HG02840 (cell line): ENCODE measurements around the gene MVB12A.

Experiments used
- ATAC-seq: cut with Tn5 transposase; IDR thresholded peaks from one replicate; pipeline ENCODE4 v1.9.1; 2021; ENCODE audit warnings: mild to moderate bottlenecking, moderate library complexity, moderate number of reproducible peaks; ENCODE audit not compliant: unreplicated experiment, low FRiP score

MVB12A gene

GRCh38 chr19:17441241-17442021 is 21.6 kb downstream of the MVB12A start:
- ATAC-seq: no peak

DNA sequence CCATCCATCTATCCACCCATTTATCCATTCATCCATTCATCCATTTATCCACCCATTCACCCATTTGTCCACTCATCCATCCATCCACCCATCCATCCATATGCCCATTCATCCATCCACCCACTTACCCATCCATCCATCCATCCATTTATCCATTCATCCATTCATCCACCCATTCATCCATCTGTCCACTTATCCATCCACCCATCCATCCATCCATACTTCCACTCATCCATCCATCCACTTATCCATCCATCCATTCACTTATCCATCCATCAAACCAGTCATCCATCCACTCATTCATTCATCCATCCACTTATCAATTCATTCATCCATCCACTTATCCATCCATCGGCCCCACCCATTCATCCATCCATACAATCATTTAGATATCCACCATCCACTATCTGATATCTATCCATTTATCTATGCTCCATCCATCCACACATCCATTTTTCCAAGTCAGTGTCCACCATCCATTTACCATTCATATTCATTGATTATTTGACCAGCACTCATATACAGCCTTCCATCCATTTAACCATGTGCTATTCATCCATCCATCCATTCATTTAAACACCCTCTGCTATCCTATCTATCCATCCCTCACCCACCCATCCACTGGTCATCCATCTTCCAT is 25.8 kb downstream of the MVB12A start:
- no peak for ATAC-seq

DNA sequence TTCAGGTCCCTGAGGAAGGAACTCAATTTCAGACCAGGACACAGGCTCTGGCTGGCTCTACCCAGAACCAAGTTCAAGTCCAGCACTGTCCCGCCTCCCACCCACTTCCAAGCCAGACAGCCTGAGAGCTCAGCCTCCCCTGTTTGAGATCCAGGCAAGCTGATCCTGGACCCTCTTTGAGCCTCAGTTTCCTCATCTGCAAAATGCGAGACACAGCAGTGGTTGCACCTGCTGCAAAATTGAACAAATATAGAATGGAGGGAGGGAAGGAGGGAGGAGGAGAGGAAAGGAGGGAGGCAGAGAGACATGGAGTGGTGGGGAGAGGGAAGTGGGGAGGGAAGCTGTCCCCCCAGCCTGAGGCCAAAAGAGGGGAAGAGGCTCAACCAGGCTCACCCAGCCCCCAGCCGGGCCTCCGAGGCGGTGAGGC is 27.9 kb downstream of the MVB12A start:
- ATAC-seq: no peak

GRCh38 chr19:17448131-17448967 is 28.5 kb downstream of the MVB12A start, which contains the start of gene TMEM221:
TSS of gene TMEM221 (minus strand) at chr19:17448668. CDS start at chr19:17448462, 206 bp downstream.
- ATAC-seq: no peak

DNA sequence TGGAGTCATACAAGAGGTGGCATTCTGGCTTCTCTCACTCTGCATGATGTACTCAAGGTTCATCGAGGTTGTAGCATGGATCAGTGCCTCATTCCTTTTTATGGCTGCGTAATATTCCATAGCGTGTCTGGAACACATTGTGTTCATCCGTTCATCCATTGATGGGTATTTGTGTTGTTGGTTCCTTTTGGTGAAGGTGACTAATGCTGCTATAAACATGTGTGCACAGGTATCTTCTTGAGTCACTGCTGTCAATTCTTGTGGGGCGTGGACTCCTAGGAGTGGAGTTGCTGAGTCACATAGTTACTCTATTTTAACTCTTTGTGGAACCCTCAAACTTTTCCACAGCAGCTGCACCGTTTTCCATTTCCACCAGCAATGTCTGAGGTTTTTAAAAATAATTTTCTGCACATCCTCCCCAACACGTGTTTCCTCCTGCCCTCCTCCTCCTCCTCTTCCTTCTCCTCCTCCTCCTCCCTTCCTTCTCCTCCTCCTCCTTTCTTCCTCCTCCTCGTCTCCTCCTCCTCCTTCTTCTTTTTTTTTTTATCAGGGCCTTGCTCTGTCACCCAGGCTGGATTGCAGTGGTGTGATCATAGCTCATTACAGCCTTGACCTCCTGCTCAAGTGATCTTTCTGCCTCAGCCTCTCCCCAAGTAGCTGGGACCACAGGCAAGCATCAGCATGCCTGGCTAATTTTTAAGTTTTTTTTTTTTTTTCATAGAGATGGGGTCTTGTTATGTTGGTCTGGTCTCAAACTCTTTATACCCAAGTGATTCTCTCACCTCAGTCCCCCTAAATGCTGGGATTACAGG is 30.6 kb downstream of the MVB12A start:
- no peak for ATAC-seq

DNA sequence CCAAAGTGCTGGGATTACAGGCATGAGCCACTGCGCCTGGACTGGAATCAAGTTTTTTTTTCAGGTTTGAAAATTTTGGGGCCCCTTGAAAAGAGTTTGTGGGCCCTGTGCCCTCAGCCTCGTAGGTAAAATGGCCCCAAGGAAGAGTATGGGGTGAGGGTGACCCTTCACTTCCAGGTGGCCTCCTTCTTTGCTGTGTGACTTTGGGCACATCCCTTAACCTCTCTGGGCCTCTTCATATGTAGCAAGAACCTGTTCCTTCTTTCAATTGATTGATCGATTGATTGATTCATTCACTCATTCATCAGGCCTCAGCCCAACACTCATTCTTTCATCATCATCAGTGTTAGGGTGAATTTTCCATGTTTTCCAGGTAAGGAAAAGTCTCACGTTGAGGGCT is 32.0 kb downstream of the MVB12A start:
- ATAC-seq: no peak

DNA sequence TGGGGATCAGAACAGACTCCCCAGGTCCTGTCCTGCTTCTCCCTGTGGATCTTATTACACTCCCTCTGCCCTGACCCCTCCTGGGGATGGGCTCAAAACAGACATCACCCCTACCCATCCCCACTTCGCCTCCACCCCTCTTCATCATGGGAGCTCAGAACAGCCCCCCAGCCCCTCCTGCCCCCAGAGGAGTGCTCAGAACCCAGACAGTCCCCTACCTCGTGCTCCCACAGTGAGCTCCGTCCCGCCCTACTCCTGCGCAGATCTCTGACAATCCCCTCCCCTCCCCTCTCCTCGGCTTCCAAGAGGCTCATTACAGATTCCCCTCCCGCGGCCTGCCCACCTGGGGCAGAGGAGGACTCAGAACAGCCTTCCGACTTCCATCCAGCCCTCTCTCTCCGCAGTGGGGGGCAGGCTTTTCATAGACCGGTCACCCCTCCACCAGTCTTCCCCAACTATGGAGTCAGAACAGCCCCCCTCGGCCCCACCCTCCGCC is 34.8 kb downstream of the MVB12A start:
- ATAC-seq: no peak

GRCh38 chr19:17455308-17456123 is 35.7 kb downstream of the MVB12A start:
- no peak for ATAC-seq

- no peak for ATAC-seq
These were observed 36.3 kb downstream of the MVB12A start for GRCh38 chr19:17456127-17456526.

DNA sequence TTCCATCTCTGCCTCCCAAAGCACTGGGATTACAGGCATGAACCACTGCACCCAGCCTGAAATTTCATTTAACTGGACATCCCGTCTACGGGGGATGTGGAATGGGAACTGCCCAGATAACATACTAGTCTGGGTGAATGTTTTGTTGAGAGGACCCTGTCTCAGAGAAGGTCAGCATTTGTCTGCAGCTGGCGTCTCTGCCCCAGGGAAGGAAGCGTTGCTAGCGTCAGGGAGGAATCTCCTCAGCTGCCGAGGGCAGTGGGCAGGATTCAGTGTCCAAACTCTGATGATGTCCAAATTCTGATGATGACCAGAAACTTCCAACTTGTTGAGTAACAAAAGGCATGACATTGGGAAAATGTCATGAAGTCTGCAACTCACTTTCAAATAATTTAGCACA is 37.8 kb downstream of the MVB12A start:
- no peak for ATAC-seq

- no peak for ATAC-seq
These were observed 39.1 kb downstream of the MVB12A start for GRCh38 chr19:17458970-17459369.

- ATAC-seq: no peak
These were observed 40.8 kb downstream of the MVB12A start, which contains the start of gene NXNL1 for GRCh38 chr19:17460372-17461230. TSS of gene NXNL1 (minus strand) at chr19:17460926. CDS start at chr19:17460869, 57 bp downstream.

GRCh38 chr19:17466487-17466850 is 46.6 kb downstream of the MVB12A start:
- ATAC-seq: no peak

GRCh38 chr19:17467471-17468301 is 47.8 kb downstream of the MVB12A start:
- no peak for ATAC-seq

DNA sequence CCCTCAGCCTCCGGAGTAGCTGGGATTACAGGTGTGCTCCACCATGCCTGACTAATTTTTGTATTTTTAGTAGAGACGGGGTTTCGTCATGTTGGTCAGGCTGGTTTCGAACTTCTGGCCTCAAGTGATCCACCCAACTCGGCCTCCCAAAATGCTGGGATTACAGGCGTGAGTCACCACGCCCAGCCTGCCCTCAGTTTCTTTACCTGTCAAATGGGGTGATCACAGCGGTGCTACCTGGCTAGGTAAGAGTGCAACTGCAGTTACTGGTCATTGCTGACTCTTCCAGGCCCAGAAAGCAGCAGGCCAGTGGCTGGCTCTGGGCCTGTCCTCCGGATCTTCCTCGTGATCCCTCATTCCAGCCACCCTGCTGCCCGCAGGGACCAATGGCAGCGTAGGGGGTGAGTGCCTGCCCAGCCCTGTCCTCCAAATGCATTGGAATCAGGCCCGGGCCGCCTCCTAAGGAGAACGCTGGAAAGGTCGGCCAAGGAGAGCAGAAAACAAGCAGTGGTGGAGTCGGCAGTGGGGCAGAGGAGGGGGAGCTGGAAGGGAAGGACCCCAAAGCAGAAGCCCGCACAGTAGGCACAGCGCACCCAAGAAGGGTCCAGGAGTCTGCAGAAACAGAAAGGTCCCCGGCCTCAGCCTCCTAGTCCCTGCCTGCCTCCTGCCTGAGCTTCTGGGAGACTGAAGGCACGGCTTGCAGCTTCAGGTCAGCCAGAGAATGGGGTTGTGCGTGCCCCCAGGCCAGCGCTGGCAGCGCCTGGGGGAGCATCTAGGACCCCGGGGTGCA is 48.6 kb downstream of the MVB12A start:
- no peak for ATAC-seq

- ATAC-seq: no peak
These were observed 49.2 kb downstream of the MVB12A start for GRCh38 chr19:17469092-17469480.
